Osteocyte (in vitro differentiated cells): ENCODE results near the gene MXI1. TPM values are rescaled to one million over a fixed set of nuclear protein-coding genes. Genes with fewer than 3 reads are reported as not detected.

Experiments
- DNase-seq: peaks from one replicate; pipeline ENCODE4 v3.0.0; 2021; ENCODE audit warnings: mixed read lengths; ENCODE audit not compliant: unreplicated experiment; ENCODE audit errors: extremely low spot score
- H3K27ac Mint-ChIP-seq: one replicate; pipeline ENCODE4 v1.8.0; 2021; ENCODE audit warnings: mild to moderate bottlenecking, mixed read lengths; ENCODE audit not compliant: unreplicated experiment
- H3K27me3 Mint-ChIP-seq: one replicate; pipeline ENCODE4 v1.8.0; 2021; ENCODE audit warnings: mixed read lengths; ENCODE audit not compliant: unreplicated experiment
- H3K36me3 Mint-ChIP-seq: one replicate; pipeline ENCODE4 v1.8.0; 2021; ENCODE audit warnings: mixed read lengths; ENCODE audit not compliant: unreplicated experiment
- H3K4me1 Mint-ChIP-seq: one replicate; pipeline ENCODE4 v1.8.0; 2021; ENCODE audit warnings: mixed read lengths; ENCODE audit not compliant: unreplicated experiment
- H3K4me3 Mint-ChIP-seq: one replicate; pipeline ENCODE4 v1.8.0; 2021; ENCODE audit warnings: mild to moderate bottlenecking, moderate library complexity, mixed read lengths; ENCODE audit not compliant: unreplicated experiment
- H3K9me3 Mint-ChIP-seq: one replicate; pipeline ENCODE4 v1.8.0; 2021; ENCODE audit warnings: mixed read lengths; ENCODE audit not compliant: unreplicated experiment
- total RNA-seq: library from RNA; stranded (reverse); gene quantifications from 2 replicates; pipeline ENCODE4 v1.2.1, GENCODE V29; 2021
- TF ChIP-seq, protein P1 (sequence below): fragments of 200-600 bp; sonication (generic); IDR thresholded peaks from 2 replicates; pipeline ENCODE4 v1.5.0; 2021; ENCODE audit warnings: antibody characterized with exemption, mild to moderate bottlenecking, moderate library complexity

Gene MXI1
- total RNA-seq, 1 donor from 2014 or later, result 32.2 TPM

DNA sequence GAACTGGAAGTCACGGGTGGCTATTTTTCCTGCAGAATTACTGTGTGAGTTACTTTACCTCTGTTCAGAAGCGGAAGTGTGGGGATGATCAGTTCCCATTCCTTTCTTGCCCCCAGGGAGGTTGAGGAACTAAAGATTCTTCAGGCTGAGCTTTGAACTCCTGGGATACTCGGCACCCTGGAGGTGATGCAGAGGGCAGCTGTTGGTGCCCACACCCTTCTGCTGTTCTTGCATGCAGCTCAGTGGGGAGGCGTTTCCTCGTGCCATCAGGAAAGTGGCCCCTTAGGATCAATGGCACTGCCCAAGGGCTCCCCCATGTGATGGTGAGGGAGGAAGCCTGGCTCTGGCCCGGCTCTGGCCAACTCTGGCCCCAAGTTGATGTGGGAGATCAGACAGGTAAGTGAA is 44.7 kb upstream of the MXI1 start:
- DNase-seq, result no peak
- no peaks in the 10 kb centered on the region for H3K36me3 Mint-ChIP-seq
- no peaks in the 10 kb centered on the region for H3K4me1 Mint-ChIP-seq
- H3K27ac Mint-ChIP-seq, result no peak overlapping the region
- H3K27me3 Mint-ChIP-seq, result peaks cover 64% of the 10 kb centered on the region
- peaks cover 3% of the 10 kb centered on the region for H3K9me3 Mint-ChIP-seq
- no peak overlapping the region for H3K4me3 Mint-ChIP-seq
- TF ChIP-seq, protein P1, sequence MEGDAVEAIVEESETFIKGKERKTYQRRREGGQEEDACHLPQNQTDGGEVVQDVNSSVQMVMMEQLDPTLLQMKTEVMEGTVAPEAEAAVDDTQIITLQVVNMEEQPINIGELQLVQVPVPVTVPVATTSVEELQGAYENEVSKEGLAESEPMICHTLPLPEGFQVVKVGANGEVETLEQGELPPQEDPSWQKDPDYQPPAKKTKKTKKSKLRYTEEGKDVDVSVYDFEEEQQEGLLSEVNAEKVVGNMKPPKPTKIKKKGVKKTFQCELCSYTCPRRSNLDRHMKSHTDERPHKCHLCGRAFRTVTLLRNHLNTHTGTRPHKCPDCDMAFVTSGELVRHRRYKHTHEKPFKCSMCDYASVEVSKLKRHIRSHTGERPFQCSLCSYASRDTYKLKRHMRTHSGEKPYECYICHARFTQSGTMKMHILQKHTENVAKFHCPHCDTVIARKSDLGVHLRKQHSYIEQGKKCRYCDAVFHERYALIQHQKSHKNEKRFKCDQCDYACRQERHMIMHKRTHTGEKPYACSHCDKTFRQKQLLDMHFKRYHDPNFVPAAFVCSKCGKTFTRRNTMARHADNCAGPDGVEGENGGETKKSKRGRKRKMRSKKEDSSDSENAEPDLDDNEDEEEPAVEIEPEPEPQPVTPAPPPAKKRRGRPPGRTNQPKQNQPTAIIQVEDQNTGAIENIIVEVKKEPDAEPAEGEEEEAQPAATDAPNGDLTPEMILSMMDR, result no peak

DNA sequence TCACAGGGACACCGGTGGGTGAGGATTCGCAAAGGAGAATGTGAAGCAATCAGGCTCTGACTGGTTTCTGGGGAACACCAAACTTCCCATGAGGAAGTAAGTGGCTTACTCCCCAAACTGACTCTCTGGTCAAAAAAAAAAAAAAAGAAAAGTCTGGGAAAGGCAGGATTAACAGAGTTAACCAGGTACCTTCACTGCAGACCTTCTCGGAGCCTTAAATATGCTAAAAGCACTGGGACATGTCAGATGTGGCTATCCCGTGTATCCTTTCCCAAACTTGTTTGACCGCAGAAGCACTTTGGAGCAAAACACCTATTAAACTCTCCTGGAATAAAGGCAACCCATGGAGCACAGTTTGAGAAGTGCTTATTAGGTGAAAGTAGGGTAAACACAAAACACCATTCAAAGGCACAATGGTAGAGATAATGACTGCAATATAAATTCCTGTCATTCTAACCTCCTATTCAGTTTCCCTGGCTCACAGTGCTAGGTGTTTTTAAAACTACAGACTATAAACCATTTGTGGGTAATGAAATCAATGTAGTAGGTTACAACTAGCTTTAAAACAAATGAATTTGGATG is 44.1 kb upstream of the MXI1 start:
- peaks cover 69% of the 10 kb centered on the region for H3K27me3 Mint-ChIP-seq
- no peak for DNase-seq
- H3K36me3 Mint-ChIP-seq, result no peaks in the 10 kb centered on the region
- peaks cover 3% of the 10 kb centered on the region for H3K9me3 Mint-ChIP-seq
- H3K27ac Mint-ChIP-seq, result no peak overlapping the region
- H3K4me3 Mint-ChIP-seq, result no peak overlapping the region
- TF ChIP-seq, protein P1, result no peak
- H3K4me1 Mint-ChIP-seq, result no peaks in the 10 kb centered on the region

DNA sequence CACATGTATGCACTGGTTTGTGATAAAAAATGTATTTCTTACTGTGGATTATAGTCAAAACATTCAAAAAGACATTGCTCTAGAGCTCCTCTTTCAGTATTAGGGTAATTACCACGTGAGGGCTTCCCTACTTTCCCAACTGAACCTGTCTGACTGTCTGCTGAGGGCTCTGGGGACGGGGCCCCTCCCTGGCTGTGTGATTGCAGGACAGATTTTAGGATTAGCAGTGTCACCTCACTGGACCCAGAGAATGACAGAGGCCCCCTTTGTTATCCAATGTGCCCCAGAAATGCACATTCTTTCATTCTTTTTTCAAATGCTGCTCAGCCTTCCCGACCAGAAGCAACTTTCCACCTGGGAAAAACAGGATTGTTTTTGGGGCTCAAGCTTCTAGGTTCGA is 43.6 kb upstream of the MXI1 start:
- Mint-ChIP-seq H3K9me3 (peaks cover 3% of the 10 kb centered on the region), H3K27ac (no peak overlapping the region), H3K4me3 (no peak overlapping the region), H3K36me3 (no peaks in the 10 kb centered on the region), H3K4me1 (no peaks in the 10 kb centered on the region), H3K27me3 (peaks cover 75% of the 10 kb centered on the region)
- TF ChIP-seq, protein P1, result no peak
- DNase-seq, result no peak

DNA sequence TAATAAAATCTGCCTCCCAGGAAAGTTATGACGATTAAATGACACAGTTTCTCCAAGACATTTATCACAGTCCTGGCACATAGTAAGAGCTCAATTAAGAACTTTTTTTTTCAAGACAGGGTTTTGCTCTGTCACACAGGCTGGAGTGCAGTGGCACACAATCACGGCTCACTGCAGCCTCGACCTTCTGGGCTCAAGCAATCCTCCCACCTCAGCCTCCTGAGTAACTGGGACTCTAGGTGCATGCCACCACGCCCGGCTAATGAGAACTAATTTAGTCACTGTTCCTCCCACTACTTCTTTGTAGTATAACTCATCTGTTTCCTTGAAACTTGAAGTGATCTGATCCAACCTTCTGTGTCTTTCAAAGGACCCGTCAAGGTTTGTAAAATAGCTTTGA is 42.2 kb upstream of the MXI1 start:
- H3K4me3 Mint-ChIP-seq, result no peak overlapping the region
- TF ChIP-seq, protein P1, result no peak

DNA sequence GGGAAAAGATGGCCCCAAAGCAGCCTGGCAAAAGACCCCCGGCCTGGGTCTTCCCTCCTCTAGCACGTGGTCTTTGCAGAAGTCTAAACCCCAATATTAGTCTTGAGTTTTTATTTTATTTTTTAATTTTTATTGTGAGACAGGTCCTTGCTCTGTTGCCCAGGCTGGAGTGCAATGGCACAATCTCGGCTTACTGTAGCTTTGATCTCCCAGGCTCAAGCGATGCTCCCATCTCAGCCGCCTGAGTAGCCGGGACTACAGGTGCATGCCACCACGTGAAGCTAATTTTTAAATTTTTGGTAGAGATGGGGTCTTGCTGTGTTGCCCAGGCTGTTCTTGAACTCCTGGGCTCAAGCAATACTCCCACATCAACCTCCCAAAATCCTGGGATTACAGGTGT is 40.3 kb upstream of the MXI1 start:
- Mint-ChIP-seq H3K9me3 (no peaks in the 10 kb centered on the region), H3K4me3 (no peak overlapping the region), H3K27ac (no peak overlapping the region), H3K4me1 (peaks cover 7% of the 10 kb centered on the region), H3K27me3 (peaks cover 81% of the 10 kb centered on the region), H3K36me3 (no peaks in the 10 kb centered on the region)
- peak; percentile 46 for DNase-seq
- TF ChIP-seq, protein P1, result no peak

More for the DNA sequence above, 42.2 kb upstream of the MXI1 start:
- no peaks in the 10 kb centered on the region for H3K36me3 Mint-ChIP-seq
- H3K9me3 Mint-ChIP-seq, result peaks cover 3% of the 10 kb centered on the region
- H3K4me1 Mint-ChIP-seq, result peaks cover 5% of the 10 kb centered on the region
- peak; percentile 53 for DNase-seq
- peaks cover 76% of the 10 kb centered on the region for H3K27me3 Mint-ChIP-seq
- no peak overlapping the region for H3K27ac Mint-ChIP-seq
